Left ventricle myocardium inferior (tissue), 1 donor: ENCODE measurements around the gene MEA1. TPM values are rescaled to one million over a fixed set of nuclear protein-coding genes. Genes with fewer than 3 reads are reported as not detected.

Source experiments
- DNase-seq: peaks from one replicate; pipeline ENCODE4 v3.0.0-alpha.2; 2020
- H3K27ac ChIP-seq: fragments of 200-600 bp; replicated peaks from 2 replicates; pipeline ENCODE4 v1.8.0; 2021
- H3K27me3 ChIP-seq: fragments of 200-600 bp; 2 replicates; pipeline ENCODE4 v1.8.0; 2021; ENCODE audit warnings: low read depth
- H3K36me3 ChIP-seq: fragments of 200-600 bp; 2 replicates; pipeline ENCODE4 v1.8.0; 2021
- H3K4me1 ChIP-seq: fragments of 200-600 bp; 2 replicates; pipeline ENCODE4 v1.8.0; 2021
- H3K4me3 ChIP-seq: fragments of 200-600 bp; 2 replicates; pipeline ENCODE4 v1.8.0; 2021; ENCODE audit warnings: mild to moderate bottlenecking, moderate library complexity
- H3K9me3 ChIP-seq: fragments of 200-600 bp; replicated peaks from 2 replicates; pipeline ENCODE4 v1.8.0; 2021
- CTCF ChIP-seq: fragments of 200-600 bp; IDR thresholded peaks from 2 replicates; pipeline ENCODE4 v1.8.0; 2021; ENCODE audit warnings: antibody characterized with exemption, mild to moderate bottlenecking, borderline replicate concordance
- intact Hi-C: fragments of 100-400 bp; cut with micrococcal nuclease; formaldehyde crosslinking; loops from one replicate; pipeline ENCODE4 v1.11.0; 2022
- total RNA-seq: library from RNA; stranded (reverse); fragmentation: NEBNext Ultra II Directional; extraction: Animal tissue kit (Norgen Biotek cat#: 25700); gene quantifications from one replicate; pipeline ENCODE4 v1.2.1, GENCODE V29; 2021
- donor health status: DM: no; HTN: yes; CAD: no; lungs with severe emphysema.

Gene MEA1
- total RNA-seq, 1 donor from 2014 or later: 32.6 TPM

- Histone ChIP-seq H3K4me3 (no peak overlapping the region), H3K4me1 (peaks cover 66% of the 10 kb centered on the region), H3K36me3 (peaks cover 4% of the 10 kb centered on the region), H3K27ac (no peak overlapping the region), H3K9me3 (no peaks in the 10 kb centered on the region), H3K27me3 (no peaks in the 10 kb centered on the region)
- no peak for TF ChIP-seq CTCF
- intact Hi-C loops: no loop called here
- no peak for DNase-seq
Observed at GRCh38 chr6:42981836-42982235, 31.9 kb downstream of the MEA1 start.

DNA sequence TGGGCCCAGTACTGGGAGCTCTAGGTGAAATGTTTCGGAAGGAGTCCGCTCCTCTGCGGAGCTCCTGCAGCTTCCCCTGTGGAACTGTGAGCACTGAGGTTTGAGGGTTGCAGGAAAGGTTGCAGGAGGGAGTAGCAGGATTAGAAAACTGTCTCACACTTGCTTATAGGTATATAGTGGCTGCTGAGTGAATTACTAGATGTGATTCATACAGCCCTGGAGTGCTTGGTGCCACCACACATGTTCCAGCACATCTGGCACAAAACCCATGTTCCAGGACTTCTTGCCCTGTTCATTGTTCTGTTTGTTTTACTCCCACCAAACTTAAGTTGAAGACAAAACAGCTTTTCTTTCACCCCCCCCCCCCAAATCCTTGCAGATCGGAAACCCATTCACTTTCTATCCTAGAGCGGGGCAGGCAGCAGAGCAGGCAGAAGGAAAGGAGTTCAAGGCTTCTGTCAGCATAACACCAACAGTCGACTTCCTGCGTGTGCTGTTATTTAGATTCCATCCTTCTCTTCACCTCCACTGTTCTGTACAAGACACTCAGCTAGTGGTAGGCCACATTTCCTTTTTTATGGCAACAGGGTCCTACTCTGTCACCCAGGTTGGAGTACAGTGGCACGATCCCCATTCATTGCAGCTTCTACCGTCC lies 34.1 kb downstream of the MEA1 start:
- Histone ChIP-seq H3K9me3 (no peaks in the 10 kb centered on the region), H3K4me1 (peaks cover 51% of the 10 kb centered on the region), H3K4me3 (peak overlapping the region; percentile 99), H3K36me3 (peaks cover 6% of the 10 kb centered on the region), H3K27me3 (no peaks in the 10 kb centered on the region), H3K27ac (peak overlapping the region; percentile 95)
- no peak for TF ChIP-seq CTCF
- intact Hi-C loops: no loop called here
- no peak for DNase-seq

- no peaks in the 10 kb centered on the region for H3K9me3 ChIP-seq
- H3K4me3 ChIP-seq: peak within 1 kb of the TSS; percentile 99
- TF ChIP-seq CTCF: no peak
- H3K27me3 ChIP-seq: no peaks in the 10 kb centered on the region
- peaks cover 7% of the 10 kb centered on the region for H3K36me3 ChIP-seq
- H3K4me1 ChIP-seq: peaks cover 48% of the 10 kb centered on the region
- peak within 1 kb of the TSS; percentile 95 for H3K27ac ChIP-seq
- intact Hi-C loops: no loop called here
- DNase-seq: peak; percentile 91
Observed at GRCh38 chr6:42978839-42979522, 34.8 kb downstream of the MEA1 start, which contains the start of gene PEX6. Gene PEX6, minus strand, starts transcription at chr6:42979181. Its CDS starts 31 bp downstream, at chr6:42979150.

GRCh38 chr6:42978487-42978838 lies 35.3 kb downstream of the MEA1 start:
- H3K9me3 ChIP-seq: no peaks in the 10 kb centered on the region
- intact Hi-C loops: no loop called here
- DNase-seq: peak; percentile 25

GRCh38 chr6:42974919-42975505 lies 38.7 kb downstream of the MEA1 start:
- intact Hi-C loops: no loop called here
- no peaks in the 10 kb centered on the region for H3K9me3 ChIP-seq
- no peaks in the 10 kb centered on the region for H3K27me3 ChIP-seq
- peaks cover 20% of the 10 kb centered on the region for H3K36me3 ChIP-seq
- H3K4me3 ChIP-seq: no peak overlapping the region
- H3K4me1 ChIP-seq: peaks cover 49% of the 10 kb centered on the region
- no peak for TF ChIP-seq CTCF
- H3K27ac ChIP-seq: no peak overlapping the region
- no peak for DNase-seq

More at GRCh38 chr6:42978487-42978838, 35.3 kb downstream of the MEA1 start:
- peaks cover 12% of the 10 kb centered on the region for H3K36me3 ChIP-seq
- peak overlapping the region; percentile 99 for H3K4me3 ChIP-seq
- H3K4me1 ChIP-seq: peaks cover 43% of the 10 kb centered on the region
- TF ChIP-seq CTCF: no peak
- H3K27ac ChIP-seq: peak overlapping the region; percentile 95
- no peaks in the 10 kb centered on the region for H3K27me3 ChIP-seq
